Inferior parietal cortex (tissue), 1 donor: ENCODE measurements around the gene CHRNA3.
A peak's percentile ranks its signal among the peaks of the same experiment; 100 is the strongest.

Experiments
- DNase-seq: peaks from one replicate; pipeline ENCODE4 v3.0.0-alpha.2; 2016; ENCODE audit errors: extremely low spot score

CHRNA3 gene

DNA sequence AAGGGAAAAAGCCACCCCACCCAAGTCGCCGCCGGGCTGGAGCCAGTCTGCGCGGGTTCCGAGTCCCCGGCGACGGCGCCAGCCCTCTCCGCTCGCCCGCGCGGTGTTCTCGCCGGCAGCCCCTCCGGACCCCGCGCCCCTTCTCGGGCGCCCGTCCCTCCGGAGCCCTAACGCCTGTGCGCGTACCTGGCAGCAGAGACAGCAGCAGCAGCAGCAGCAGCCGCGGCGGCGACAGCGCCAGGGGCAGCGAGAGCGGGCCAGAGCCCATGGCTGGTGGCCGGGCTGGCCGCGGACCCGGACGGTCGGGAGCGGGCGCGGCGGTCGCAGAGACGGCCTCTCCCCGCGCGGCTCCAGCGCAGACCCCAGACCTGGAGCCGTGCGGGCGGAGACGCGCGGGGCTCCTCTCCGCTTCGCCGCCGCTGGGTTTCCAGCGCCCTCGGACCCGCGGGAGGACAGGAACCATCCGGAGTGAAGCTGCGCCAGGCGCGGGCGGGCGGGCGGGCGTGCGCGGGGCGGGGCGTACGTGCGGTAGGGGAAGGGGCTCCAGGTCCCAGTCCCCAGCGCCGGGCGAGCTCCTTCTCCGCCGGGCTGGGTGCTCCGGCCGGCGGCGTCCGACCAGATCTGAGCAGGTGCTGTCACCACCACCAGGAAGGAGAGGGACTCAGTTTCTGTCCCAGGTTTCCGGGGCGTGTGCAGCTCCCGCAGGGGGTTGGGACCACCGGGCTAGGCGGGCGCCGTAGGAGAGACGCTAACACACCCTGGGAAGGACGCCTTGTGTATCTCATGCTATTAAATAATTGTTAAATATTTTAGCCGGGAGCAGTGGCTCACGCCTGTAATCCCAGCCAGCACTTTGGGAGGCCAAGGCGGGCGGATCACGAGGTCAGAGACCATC, at the start of gene CHRNA3:
CHRNA3 (minus strand) TSS at position 470 of the 895 bp plus-strand sequence; CDS start at position 268, 202 bp downstream.
- DNase-seq: no peak

DNA sequence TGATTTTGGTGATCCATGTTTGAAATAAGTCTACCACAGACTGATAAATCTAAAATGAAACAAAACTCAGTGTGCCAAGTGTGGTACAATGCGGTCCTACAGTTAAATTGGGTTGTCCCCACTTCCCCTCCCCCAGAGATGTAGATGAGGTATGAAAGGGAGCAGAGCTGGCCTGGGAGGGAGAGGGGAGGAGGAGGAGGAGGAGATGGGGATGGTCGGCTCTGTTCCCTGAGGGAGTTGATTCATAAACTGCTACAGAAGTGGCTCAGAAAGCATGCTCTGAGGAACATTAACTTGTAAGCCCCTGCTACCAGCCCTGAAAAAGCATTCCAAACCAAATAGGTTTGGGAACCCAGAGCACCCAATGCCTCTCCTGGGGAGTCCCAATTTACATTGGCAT, 48.2 kb upstream of the CHRNA3 start:
- DNase-seq: no peak

DNA sequence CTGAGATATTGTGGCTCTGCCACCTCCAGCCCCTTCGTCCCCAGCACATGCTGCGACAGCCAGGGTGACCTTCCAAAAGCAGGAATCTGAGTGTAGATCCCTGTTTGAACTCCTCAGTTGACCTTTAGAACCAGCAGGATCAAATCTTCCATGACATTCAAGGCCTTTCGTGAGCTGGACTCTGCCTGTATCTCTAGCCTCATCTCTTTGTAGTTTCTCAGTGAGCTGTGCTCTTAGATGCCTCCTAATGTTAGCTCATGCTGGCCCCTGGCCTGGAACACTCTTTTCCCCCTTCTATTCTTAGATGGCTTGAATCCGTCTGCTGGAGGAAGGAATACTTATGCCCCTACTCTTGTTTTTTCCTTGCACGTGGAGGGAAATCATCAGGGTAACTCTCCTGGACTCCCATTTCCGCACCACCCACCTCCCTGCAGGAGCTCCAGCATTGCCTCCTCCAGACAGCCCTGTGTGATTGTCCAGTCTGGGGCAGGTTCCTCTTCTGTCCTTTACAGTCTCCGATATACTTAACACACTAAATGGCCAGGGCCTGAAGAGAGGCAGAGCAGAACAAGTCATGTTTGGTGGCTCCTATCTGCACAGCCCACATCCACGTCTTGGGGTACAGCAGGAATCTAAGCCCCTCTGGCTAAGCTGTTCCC, 46.9 kb upstream of the CHRNA3 start:
- DNase-seq: no peak

DNA sequence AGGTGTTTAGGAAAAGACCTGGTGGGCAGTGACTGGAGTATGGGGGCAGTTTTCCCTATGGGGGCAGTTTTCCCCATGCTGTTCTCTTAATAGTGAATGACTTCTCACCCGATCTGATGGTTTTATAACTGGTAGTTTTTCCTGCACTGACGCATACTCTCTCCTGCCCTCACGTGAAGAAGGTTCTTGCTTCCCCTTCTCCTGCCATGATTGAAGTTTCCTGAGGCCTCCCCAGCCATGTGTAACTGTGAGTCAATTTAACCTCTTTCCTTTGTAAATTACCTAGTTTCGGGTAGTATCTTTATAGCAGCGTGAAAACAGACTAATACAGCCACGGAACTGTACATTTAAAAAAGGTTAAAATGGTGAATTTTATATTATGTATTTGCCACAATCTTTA, 45.2 kb upstream of the CHRNA3 start:
- no peak for DNase-seq

DNA sequence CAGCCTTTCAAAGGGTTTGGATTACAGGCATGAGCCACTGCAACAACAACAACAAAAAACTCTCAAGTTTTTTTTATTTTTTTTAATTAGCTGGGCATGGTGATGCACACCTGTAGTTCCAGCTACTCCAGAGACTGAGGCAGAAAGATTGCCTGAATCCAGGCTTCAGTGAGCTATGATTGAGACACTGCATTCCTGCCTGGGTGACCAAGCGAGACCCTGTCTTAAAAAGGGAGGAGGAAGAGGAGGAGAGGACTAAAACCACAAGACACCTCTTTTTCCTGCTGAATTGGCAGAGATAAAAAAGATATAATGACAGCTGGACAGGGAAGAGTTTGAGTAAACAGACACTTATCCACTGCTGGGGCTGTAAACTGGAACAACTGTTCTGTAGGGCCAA, 42.9 kb upstream of the CHRNA3 start:
- no peak for DNase-seq

DNA sequence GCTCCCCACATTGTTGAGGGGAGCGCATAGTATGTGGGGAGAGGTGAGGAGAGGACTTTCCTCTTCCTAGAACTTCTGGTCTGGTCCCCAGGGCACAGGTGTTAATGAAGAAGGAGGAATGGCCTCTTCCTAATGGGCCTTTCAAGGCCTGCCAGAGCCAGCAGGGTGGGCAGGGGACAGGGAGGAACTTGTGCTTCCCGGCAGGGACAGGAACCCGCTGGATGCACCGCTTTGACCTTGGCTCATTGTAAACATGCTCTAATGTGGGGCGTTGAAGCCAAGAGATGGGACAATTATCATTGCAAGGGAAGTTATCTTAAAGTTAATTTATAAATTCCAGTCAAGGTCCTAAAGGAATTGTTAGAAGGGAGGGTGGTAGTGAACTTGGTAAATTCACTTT, 41.2 kb upstream of the CHRNA3 start:
- DNase-seq: no peak

DNA sequence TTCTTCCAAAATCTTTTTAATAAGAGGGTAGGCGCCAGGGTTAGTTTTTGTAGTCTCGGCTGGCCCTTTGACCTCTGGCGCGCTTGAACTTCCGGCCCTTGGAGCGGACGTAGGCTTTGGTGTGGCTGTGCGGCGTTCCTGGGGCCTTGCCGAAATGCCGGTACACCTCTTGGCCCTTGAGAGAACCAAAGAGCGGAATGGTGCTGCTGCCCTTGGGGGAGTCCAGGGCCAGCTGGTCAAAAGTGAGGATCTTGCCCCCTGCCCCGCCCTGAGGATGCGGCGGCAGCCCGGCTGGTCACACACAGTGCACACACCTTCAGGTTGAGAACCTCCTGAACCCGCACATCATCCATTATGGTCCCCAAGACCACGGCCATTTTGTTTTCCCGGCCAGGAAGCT, 40.2 kb upstream of the CHRNA3 start:
- DNase-seq: no peak

DNA sequence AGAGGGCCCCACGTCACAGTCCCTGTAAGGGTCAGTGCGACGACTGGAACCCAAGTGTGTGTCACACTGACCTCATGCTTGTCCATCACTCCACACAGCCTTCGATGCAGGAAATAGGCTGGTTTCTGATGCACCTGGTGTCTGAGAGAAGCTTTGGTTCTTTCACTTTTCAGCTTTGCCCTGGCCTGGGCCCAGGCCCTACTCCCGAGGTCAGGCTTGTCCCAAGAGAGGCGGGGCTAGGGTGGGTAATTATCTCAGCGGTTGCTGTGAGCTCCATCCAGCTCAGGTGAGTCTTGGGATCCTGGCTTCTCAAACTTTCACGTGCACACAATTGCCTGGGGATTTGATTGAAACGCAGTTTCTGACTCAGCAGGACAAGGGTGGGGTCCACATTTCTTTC, 39.8 kb upstream of the CHRNA3 start:
- no peak for DNase-seq

DNA sequence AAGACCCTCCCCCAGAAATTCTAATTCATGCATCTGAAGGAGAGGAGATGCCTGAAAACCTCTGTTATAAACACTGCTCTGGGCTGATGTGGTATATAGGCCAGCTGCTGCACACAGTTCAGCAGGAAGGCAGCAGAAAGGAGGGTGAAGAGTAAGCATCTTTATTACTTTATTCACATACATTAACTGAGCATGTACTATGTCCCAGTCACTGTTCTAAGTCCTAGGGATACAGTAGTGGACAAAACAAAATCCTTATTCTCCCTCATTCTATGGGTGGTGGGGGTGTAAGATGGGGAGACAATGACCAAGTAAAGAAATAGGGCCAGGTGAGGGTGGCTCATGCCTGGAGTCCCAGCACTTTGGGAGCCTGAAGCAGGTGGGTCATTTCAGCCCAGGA, 38.0 kb upstream of the CHRNA3 start:
- DNase-seq: no peak

DNA sequence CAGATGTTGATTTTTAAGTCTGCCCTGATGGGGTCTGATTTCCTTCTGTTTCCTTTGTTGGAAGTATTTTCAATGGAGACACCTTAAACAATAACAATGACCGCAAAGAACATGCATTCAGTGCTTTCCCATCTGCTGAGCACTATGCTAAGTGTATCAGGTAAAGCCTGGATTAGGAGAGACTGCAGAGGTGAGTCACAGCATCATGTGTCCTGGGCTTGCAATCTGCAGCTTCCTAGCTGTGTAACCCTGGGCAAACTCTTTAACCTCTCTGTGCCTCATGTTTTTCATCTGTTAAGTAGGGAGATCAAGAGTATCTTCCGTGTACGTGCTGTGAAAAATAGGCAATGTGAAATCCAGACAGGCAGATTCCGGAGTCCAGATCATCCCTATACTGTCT, 33.5 kb upstream of the CHRNA3 start:
- no peak for DNase-seq

DNA sequence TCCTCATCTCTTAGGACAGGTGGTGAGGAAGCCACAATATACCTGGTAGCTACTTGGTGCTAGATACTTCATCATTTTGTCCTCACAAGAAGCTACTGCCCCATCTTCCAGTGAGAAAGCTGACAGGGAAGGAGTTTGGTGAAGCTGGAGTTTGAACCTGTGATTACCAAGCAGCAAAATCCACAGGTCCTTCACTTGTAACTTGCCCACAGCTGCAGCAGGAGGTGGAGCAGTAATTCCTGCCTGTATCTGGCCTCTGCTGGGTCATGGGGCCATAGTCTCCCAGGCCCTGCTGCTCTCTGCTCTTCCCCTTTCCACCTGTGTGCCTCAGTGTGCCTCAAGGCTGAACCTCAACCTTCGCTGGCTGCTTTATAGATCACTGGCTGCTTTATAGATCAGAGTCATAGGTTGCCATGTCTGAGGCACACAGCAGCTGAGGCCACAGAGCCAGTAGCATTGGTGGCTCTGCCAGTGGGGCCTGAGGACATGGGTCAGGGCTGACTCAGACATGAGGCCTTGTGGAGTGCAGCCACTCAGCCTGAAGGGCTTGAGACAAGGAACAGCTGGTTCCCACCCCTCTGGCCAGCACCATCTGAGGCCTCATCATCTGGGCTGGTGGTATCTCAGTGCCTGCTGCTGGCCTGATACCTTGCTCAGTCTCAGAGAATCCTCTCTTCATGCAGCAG, 31.3 kb upstream of the CHRNA3 start:
- no peak for DNase-seq

DNA sequence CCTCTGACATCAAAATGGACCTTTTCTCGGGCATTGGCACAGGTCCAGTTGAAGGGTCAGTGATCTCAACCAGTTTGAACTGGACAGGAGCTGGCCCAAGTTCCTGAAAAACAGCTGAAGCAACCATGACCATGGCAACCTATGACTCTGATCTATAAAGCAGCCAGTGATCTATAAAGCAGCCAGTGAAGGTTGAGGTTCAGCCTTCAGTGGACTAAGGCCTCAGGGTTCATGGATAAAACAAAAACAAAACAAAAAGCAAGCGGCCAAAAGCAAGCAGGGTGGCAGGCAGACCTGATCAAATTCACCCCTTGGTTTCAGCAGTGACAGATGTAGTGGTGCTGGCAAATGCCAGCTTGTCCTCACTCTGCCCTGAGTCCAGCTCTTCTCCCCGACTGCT, 30.2 kb upstream of the CHRNA3 start:
- DNase-seq: no peak

DNA sequence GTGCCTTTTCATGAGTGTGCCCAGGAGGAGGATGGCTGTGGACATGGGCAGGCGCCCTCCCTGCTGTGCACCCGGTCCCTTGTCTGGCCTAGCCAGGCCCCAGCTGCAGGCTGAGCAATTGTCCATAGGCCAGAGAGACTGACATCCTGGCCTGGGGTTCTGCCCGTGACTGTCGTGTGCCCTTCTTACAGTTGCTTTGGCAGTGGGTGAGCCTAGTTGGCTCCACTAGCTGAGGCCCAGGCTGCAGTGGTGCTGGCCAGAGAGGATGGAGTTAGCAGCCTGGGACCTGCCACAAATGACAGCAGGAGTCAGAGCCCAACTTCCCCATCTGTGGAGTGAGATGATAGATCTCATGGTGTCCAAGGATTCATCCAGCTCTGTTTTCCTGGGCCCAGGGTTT, 29.2 kb upstream of the CHRNA3 start:
- DNase-seq: no peak

DNA sequence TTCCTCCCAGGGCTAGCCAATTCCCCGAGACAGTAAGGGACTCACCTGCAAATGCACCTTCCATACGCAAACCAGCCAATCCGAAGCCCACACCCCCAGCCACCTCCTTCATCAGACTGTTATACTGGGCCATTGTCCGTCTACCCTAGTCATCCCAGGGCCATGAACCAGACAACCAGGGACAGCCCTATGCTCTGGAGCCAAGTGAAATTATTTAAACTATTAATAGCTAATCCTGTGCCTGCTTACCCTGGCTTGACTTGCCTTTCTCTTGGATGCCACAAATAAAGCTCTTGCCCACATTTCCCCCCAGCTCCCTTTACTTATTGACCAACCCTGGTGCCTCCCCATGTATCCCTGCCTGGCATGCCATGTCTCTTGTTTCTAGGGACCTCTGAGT, 24.2 kb upstream of the CHRNA3 start:
- DNase-seq: no peak

DNA sequence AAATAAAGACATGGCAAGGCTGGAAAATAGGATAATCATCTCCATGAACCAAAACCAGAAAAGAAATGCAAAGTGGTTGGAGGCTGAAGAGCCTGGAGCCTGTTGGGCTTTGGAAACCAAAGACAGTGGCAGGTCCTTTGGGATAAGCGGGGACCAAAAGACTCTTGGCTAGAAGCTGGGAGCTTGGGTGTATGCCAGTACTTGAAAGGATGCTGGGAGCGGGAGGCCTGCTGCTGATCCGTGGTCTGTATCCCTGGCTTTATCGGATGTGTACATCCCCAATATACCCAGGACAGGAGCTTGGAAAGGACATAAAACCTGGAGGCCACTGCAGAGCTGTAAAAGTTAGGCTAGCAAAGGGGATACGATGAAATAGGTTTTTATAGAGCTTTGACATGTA, 21.5 kb upstream of the CHRNA3 start:
- DNase-seq: no peak

DNA sequence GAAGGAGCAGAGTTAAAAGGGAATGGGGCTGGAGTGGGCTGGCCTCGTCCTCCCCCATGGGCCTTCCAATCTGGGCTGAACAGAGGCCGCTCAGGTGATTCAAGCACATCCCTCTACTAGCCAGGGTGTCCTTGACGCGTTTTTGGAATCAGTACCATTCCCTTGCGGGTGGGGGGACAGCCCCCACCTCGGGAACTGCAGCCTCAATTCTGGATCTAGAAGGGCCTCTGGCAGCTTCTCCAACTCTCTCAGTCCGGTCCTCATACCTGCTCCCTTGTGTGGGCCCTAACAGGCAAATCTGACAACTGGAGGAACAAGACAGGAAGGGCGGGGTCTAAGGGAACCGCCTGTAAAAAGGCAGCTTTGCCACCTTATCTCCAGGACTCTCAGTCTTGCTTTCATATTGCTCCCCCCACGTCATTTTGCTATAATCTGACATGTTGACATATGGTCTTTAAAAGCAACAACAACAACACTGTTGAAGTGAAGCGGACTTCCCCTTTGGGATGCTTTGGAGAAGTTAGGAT, 21.0 kb upstream of the CHRNA3 start:
- DNase-seq: no peak

DNA sequence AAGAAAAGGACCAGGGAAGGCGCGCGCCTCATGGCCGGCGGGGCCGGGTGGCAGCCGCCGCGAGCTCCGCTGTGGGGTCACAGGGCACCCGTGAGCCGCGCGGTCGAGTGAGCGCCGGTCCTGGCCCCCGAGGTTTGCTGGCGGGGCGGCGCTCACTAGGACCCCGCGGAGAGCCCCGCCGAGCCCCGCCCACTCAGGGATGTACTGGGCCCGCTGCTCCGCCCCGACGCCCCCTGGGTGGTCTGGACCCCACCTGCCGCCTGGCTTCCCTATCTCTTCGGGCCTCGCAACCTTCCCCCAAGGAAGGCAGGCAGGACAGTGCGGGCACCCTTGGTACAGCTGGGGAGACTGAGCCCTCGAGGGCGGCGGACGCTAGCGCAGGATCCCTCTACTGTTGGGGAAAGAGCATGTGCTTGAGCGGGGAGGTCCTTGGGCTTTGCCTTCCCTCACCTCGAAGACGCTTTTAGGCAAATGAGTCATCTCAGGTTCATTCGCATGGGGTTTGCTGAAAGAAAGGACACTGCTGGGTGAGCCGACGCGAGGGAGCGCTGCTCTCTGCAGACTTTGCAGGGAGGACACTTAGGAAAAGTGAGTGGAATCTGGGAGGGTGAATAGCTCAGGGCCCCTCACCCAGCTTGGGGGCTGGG, 20.4 kb upstream of the CHRNA3 start, which contains the start of gene CHRNB4:
CHRNB4 (minus strand) TSS at position 109 of the 647 bp plus-strand sequence; CDS start at position 32, 77 bp downstream.
- DNase-seq: no peak

DNA sequence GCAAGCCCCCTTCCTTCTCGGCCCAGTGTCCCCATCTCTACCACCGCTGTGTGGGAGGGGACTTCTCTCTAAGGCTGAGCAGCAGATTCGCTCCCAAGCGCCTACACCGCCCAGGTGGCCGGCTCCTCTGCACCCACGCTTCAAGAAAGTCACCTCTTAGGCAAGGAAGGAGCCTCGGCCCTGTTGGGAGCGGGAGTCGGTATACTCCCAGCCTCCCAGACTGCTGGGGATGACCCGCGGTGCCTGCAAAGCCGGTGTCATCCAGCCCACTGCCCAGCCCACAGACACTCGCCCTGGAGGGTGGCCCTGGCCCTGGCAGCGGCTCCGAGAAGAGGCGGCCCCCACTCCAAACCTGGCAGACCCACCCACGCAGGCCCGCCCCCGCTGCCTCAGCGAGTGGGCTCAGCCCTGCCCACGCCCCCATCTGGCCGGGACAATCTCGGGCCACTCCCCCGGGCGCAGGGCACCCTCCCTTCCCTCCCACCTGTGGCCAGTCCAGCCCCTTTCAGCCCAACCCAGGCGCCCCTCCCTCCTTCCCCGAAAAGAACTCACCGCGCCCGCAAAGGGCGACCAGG, 19.8 kb upstream of the CHRNA3 start:
- DNase-seq: no peak

DNA sequence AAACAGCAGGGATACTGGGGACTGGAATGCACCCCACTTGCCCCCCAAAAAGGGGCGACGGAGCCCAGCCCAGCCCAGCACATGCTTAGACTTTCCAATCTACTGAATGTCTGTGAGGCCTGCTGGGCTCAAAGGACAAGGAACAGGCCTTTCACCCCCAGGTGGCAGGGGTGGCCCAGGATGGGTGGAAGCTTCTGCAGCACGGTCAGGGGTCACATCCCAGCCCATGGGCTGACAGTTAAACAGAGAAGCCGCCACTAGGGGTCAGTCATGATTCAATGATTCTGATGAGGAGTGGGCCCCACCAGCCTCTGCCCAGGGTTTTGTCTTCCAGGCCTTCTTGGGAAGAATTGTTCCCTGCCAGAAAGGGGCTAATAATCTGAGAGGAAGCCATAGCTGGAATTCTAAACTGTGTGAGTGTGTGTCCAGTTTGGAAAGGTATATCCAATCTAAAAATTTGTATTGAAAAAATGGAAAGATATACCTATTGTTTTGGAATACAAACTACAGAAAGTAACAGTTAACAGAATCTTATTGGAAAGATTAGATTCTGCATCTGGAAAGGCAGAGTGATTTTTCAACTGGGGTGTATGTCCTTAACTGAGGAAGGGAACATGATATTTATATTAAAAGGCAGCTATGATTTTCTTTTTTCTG, 18.0 kb upstream of the CHRNA3 start:
- peak; percentile 45 for DNase-seq

DNA sequence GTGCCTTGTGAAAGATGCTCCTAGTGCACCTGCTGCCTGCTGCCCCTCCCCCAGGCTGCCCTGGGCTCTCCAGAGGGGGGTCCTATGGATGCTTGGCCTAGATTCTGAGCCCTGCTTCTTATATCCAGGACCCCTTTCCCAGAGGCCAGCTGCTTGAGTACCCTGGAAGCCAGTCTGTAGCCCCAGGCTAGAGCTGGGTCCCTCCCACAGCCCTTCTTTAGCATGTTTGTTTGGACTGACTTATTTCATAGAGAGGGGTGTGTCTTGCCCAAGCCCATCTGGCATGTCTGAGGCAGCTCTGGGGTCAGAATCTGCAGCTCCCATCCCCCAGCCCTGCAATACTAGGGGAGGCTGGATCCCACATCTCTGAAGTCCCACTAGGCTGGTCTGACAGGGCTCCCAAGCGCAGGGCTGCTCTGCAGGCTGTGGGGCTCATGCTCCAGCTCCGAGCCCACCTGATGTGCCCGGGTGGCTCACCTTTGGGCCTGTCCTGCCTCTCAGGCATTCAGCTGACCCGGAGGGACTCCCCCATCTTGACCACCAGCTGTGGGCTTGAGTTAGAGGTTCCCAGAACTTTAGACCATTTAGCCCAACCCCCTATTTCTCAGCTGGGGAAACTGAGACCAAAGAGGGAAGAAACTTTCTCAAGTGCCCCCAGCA, 17.1 kb upstream of the CHRNA3 start:
- no peak for DNase-seq
